Psoas muscle (tissue), 8 donors: Measurements from ENCODE around the gene BATF. TPM values are rescaled to one million over a fixed set of nuclear protein-coding genes. Genes with fewer than 3 reads are reported as not detected.

Source experiments
- ATAC-seq, 4 donors: fragments of 200-7000 bp; cut with Tn5 transposase; one replicate each; pipeline ENCODE4 v1.9.1; 2020; ENCODE audit warnings: moderate library complexity in 3 of 4, mild to moderate bottlenecking in 2 of 4
- DNase-seq, 2 donors: peaks; one replicate each; pipeline ENCODE4 v3.0.0-alpha.2; 2020
- H3K27ac ChIP-seq: fragments of 200-600 bp; one replicate; pipeline ENCODE4 v1.8.0; 2022
- H3K27me3 ChIP-seq, 3 donors: fragments of 200-600 bp in 1 of 3; one replicate each; pipeline versions ENCODE4 v1.6.1 to v1.8.0; 2013 to 2022; ENCODE audit warnings: low read length in 2 of 3, mild to moderate bottlenecking in 2 of 3, moderate library complexity in 1 of 3; ENCODE audit not compliant: insufficient read depth in 3 of 3
- H3K36me3 ChIP-seq, 2 donors: fragments of 200-600 bp in 1 of 2; one replicate each; pipeline versions ENCODE4 v1.6.1 to v1.8.0; 2013 to 2022; ENCODE audit warnings: low read depth in 1 of 2, mild to moderate bottlenecking in 1 of 2, moderate library complexity in 1 of 2; ENCODE audit not compliant: insufficient read depth in 1 of 2
- H3K4me1 ChIP-seq: fragments of 200-600 bp; one replicate; pipeline ENCODE4 v1.8.0; 2022
- H3K4me3 ChIP-seq: fragments of 200-600 bp; one replicate; pipeline ENCODE4 v1.8.0; 2022; ENCODE audit warnings: mild to moderate bottlenecking
- H3K9me3 ChIP-seq: fragments of 200-600 bp; one replicate; pipeline ENCODE4 v1.8.0; 2022
- CTCF ChIP-seq: fragments of 200-600 bp; IDR thresholded peaks from one replicate; pipeline ENCODE4 v1.8.0; 2022; ENCODE audit warnings: antibody characterized with exemption
- WGBS, 3 donors: extraction: QIAGEN DNeasy Blood & Tissue Kit; methylation state at CpG; one replicate each; pipeline versions ENCODE4 v1.1.6 to v1.1.7; 2013; 5-methylcytosine and 5-hydroxymethylcytosine counted together
- intact Hi-C, 2 donors: fragments of 100-400 bp; cut with DNase I; formaldehyde crosslinking; loops; one replicate each; pipeline versions ENCODE4 v1.11.0 to v1.14.2; 2022
- polyA plus RNA-seq, 3 donors: library from polyadenylated mRNA; stranded (reverse); fragments of 200-250 nt; gene quantifications; one replicate each; pipeline ENCODE4 v1.2.3, GENCODE V29; 2013
- total RNA-seq, 4 donors: library from RNA; stranded (reverse); fragmentation: NEBNext Ultra II Directional in 2 of 4; extraction: Animal tissue kit (Norgen Biotek cat#: 25700) in 2 of 4; gene quantifications; one replicate each; pipeline versions ENCODE4 v1.2.1 to v1.2.4, GENCODE V29; 2021 to 2023
- donor health status: healthy with polysubstance abuse.
- donor health status: DM: no; HTN: no; CAD: no; lungs with moderate emphysema.
- donor health status: Bipolar disorder and iron deficiency.
- donor health status: healthy.
- donor health status: DM: yes; HTN: yes; CAD: no.
- donor health status: DM: no; HTN: no; CAD: no.
- donor health status: DM: no; HTN: no; CAD: no.
- donor health status: DM: yes; HTN: yes; CAD: no.

Gene BATF
- total and polyA plus RNA-seq, 7 donors = 0.29 to 0.86 (median 0.73) TPM; not detected in 1

GRCh38 chr14:75578786-75579337 lies 56.6 kb downstream of the BATF start:
- peaks cover 22% of the 10 kb centered on the region for H3K4me1 ChIP-seq
- DNase-seq (peak; percentile 18 to 56), ATAC-seq (peak; percentile 54 to 67 (median 62))
- no peaks in the 10 kb centered on the region for H3K9me3 ChIP-seq
- H3K36me3 ChIP-seq = no peaks in the 10 kb centered on the region
- no peaks in the 10 kb centered on the region for H3K27me3 ChIP-seq
- intact Hi-C loops = loop anchor here in 1 of 2 donors (5.0 kb wide), 1 partner anchor 403 kb away; the partner anchor contains the start of gene TGFB3
- peak overlapping the region; percentile 69 for H3K4me3 ChIP-seq
- peak overlapping the region; percentile 87 for H3K27ac ChIP-seq
- WGBS, 3 donors = 23 to 40% (median 28%) methylated on average over 21 of the region's 21 CpGs
- peak; percentile 19 for TF ChIP-seq CTCF

DNA sequence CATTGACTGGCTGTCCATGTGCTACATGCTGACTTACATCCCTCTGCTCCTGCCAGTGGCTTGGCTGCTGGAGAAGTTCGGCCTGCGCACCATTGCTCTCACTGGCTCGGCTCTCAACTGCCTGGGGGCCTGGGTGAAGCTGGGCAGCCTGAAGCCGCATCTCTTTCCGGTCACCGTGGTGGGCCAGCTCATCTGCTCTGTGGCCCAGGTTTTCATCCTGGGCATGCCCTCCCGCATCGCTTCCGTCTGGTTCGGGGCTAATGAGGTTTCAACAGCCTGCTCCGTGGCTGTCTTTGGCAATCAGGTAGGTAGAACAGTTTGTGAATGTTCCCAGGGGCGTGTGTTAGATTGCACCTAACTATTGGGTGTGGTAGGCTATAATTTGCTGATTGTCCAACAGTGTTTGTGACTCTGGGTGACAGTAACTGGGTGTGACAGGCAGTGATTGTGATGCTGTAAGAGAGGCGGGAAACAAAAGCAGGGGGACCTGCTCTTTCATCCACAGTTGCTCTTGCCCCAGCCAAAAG lies 57.1 kb downstream of the BATF start:
- Histone ChIP-seq H3K36me3 (no peaks in the 10 kb centered on the region), H3K4me3 (peak overlapping the region; percentile 69), H3K4me1 (peaks cover 22% of the 10 kb centered on the region), H3K27me3 (no peaks in the 10 kb centered on the region), H3K9me3 (no peaks in the 10 kb centered on the region), H3K27ac (peak overlapping the region; percentile 87)
- ATAC-seq (peak; percentile 7 to 53 (median 38)), DNase-seq (peak; percentile 18 to 58)
- WGBS, 3 donors = 46 to 53% (median 48%) methylated on average over 13 of the region's 13 CpGs
- no peak for TF ChIP-seq CTCF
- intact Hi-C loops = loop anchor here in 1 of 2 donors (5.0 kb wide), 1 partner anchor 403 kb away; the partner anchor contains the start of gene TGFB3

DNA sequence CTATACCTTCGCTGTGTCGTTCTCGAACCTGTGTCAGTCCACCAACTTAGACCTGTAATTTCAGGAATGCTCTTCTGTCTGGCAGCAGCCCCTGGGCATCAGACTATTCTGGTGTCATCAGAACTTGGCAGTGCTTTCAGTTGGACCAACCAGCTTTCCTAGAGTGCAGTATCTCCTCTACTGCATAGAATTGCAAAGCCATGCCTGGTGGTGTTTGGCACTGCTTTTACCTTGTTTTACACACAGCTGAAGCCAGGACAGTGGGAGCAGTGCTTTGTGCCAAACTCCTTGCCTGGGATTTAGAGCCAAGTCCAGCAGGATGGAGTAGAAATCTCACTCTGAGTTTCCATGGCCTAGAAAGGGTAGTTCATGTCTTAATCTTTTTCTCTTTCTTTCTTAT lies 57.6 kb downstream of the BATF start:
- H3K27me3 ChIP-seq = no peaks in the 10 kb centered on the region
- peak in 3 of 4 donors; percentile 24 to 45 (median 42) for ATAC-seq

GRCh38 chr14:75587388-75587787 lies 65.1 kb downstream of the BATF start:
- no peak overlapping the region for H3K4me3 ChIP-seq
- intact Hi-C loops = no loop called here
- TF ChIP-seq CTCF = no peak

More for the DNA sequence above, 57.6 kb downstream of the BATF start:
- no peak for TF ChIP-seq CTCF
- intact Hi-C loops = loop anchor here in 1 of 2 donors (5.0 kb wide), 1 partner anchor 402 kb away; the partner anchor contains the start of gene TGFB3
- WGBS, 3 donors = 17 to 36% (median 24%) methylated on average over 3 of the region's 3 CpGs
- Histone ChIP-seq H3K36me3 (no peaks in the 10 kb centered on the region), H3K9me3 (no peaks in the 10 kb centered on the region), H3K4me1 (peaks cover 22% of the 10 kb centered on the region), H3K27ac (no peak overlapping the region), H3K4me3 (peak overlapping the region; percentile 69)
- DNase-seq = no peak

More at GRCh38 chr14:75587388-75587787, 65.1 kb downstream of the BATF start:
- ATAC-seq (no peak), DNase-seq (no peak)
- Histone ChIP-seq H3K9me3 (no peaks in the 10 kb centered on the region), H3K27ac (no peak overlapping the region), H3K4me1 (peaks cover 11% of the 10 kb centered on the region), H3K27me3 (no peaks in the 10 kb centered on the region), H3K36me3 (no peaks in the 10 kb centered on the region)
